Transverse colon (tissue), 4 donors: ENCODE measurements around the gene ERCC6L2.

ENCODE experiments used
- EP300 ChIP-seq: sonication (generic); formaldehyde crosslinking; IDR thresholded peaks from one replicate; pipeline ENCODE4 v1.6.1; 2017; ENCODE audit warnings: antibody characterized with exemption, low read depth
- POLR2A ChIP-seq: fragments of 450-650 bp; IDR thresholded peaks from one replicate; pipeline ENCODE4 v1.6.1; 2016; ENCODE audit warnings: antibody characterized with exemption, mild to moderate bottlenecking, moderate library complexity
- POLR2AphosphoS5 ChIP-seq, 3 donors: sonication (generic); formaldehyde crosslinking; IDR thresholded peaks; one replicate each; pipeline ENCODE4 v1.6.1; 2016; ENCODE audit warnings: antibody characterized with exemption in 3 of 3
- TF ChIP-seq, protein P1 (sequence below), 5 experiments: fragments of 200-600 bp in 3 of 5; fragments of 450-650 bp in 2 of 5; sonication (generic) in 3 of 5; IDR thresholded peaks; 1 replicate in 2 of 5; 2 replicates in 3 of 5; pipeline ENCODE4 v1.5.1; 2016 to 2017; ENCODE audit warnings: antibody characterized with exemption in 5 of 5, inconsistent platforms in 3 of 5, mild to moderate bottlenecking in 2 of 5, moderate library complexity in 1 of 5

DNA sequence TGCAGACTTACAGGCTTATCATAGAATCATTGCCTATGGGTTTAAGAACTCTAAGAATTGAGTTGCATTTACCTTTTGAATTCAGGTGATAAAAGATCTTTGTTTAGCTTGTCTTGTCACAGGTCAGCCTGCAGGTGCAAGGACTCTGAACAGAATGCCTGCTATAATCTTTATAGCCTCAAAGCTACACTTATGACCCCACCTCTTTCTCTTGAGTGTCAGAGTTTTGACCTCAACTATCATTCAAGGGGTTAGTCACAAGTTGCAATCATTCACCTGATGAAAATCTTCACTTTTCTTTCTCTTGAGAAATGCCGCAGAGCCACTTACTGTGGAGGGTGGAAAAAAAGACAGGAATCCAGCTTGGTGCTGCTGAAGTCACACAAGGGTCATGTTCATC is 49.5 kb downstream of the ERCC6L2 start:
- TF ChIP-seq, protein P1, sequence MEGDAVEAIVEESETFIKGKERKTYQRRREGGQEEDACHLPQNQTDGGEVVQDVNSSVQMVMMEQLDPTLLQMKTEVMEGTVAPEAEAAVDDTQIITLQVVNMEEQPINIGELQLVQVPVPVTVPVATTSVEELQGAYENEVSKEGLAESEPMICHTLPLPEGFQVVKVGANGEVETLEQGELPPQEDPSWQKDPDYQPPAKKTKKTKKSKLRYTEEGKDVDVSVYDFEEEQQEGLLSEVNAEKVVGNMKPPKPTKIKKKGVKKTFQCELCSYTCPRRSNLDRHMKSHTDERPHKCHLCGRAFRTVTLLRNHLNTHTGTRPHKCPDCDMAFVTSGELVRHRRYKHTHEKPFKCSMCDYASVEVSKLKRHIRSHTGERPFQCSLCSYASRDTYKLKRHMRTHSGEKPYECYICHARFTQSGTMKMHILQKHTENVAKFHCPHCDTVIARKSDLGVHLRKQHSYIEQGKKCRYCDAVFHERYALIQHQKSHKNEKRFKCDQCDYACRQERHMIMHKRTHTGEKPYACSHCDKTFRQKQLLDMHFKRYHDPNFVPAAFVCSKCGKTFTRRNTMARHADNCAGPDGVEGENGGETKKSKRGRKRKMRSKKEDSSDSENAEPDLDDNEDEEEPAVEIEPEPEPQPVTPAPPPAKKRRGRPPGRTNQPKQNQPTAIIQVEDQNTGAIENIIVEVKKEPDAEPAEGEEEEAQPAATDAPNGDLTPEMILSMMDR (IDR thresholded peaks at IDR 0.05): peak in 2 of 5 experiments; percentile 5 to 37
- TF ChIP-seq EP300 (no peak), POLR2AphosphoS5 (IDR thresholded peaks at IDR 0.05) (no peak), POLR2A (no peak)
